GM23338 (cell line): Measurements from ENCODE around the gene SPCS2. TPM values are rescaled to one million over a fixed set of nuclear protein-coding genes. Genes with fewer than 3 reads are reported as not detected.

Source experiments
- ATAC-seq: fragments of 200-7000 bp; cut with Tn5 transposase; 3 replicates; pipeline ENCODE4 v1.9.1; 2020
- DNase-seq: peaks from one replicate; pipeline ENCODE4 v3.0.0-alpha.2; 2015; ENCODE audit warnings: low spot score
- H2AFZ ChIP-seq: fragments of 200-600 bp; sonication (generic); 2 replicates; pipeline ENCODE4 v1.8.0; 2016; ENCODE audit warnings: antibody characterized with exemption, mild to moderate bottlenecking, moderate library complexity
- H3F3A ChIP-seq: fragments of 200-600 bp; sonication (generic); replicated peaks from 2 replicates; pipeline ENCODE4 v1.8.0; 2017; ENCODE audit warnings: antibody characterized with exemption, mixed run types, low read depth
- H3K27ac ChIP-seq: fragments of 200-600 bp; sonication (generic); 2 replicates; pipeline ENCODE4 v1.6.1; 2016; ENCODE audit warnings: low read depth
- H3K27me3 ChIP-seq: fragments of 200-600 bp; sonication (generic); 2 replicates; pipeline ENCODE4 v1.8.0; 2016; ENCODE audit warnings: mild to moderate bottlenecking, mixed run types, moderate library complexity; ENCODE audit not compliant: insufficient read depth
- H3K36me3 ChIP-seq: fragments of 200-600 bp; sonication (generic); 2 replicates; pipeline ENCODE4 v1.8.0; 2016; ENCODE audit warnings: mild to moderate bottlenecking; ENCODE audit not compliant: insufficient read depth
- H3K4me1 ChIP-seq: fragments of 200-600 bp; sonication (generic); 2 replicates; pipeline ENCODE4 v1.8.0; 2016; ENCODE audit warnings: mild to moderate bottlenecking, moderate library complexity; ENCODE audit not compliant: insufficient read depth
- H3K4me2 ChIP-seq: fragments of 200-600 bp; sonication (generic); 2 replicates; pipeline ENCODE4 v1.7.1; 2017; ENCODE audit warnings: mixed run types
- H3K4me3 ChIP-seq: fragments of 200-600 bp; sonication (generic); 2 replicates; pipeline ENCODE4 v1.6.1; 2016; ENCODE audit warnings: mixed run types
- H3K79me2 ChIP-seq: fragments of 200-600 bp; sonication (generic); replicated peaks from 2 replicates; pipeline ENCODE4 v1.8.0; 2017; ENCODE audit warnings: mild to moderate bottlenecking; ENCODE audit not compliant: insufficient read depth
- H3K9me2 ChIP-seq: fragments of 200-600 bp; sonication (generic); 2 replicates; pipeline ENCODE4 v1.8.0; 2017; ENCODE audit not compliant: insufficient read depth
- H4K20me1 ChIP-seq: fragments of 200-600 bp; sonication (generic); replicated peaks from 2 replicates; pipeline ENCODE4 v1.8.0; 2017; ENCODE audit warnings: mild to moderate bottlenecking; ENCODE audit not compliant: insufficient read depth
- H3K27ac Mint-ChIP-seq: 2 replicates; pipeline ENCODE4 v1.8.0; 2020; ENCODE audit warnings: inconsistent platforms, mild to moderate bottlenecking, moderate library complexity, mixed read lengths
- H3K27me3 Mint-ChIP-seq: 3 replicates; pipeline ENCODE4 v1.8.0; 2022; ENCODE audit warnings: low read depth, mild to moderate bottlenecking, moderate library complexity, mixed read lengths, inconsistent platforms; ENCODE audit not compliant: insufficient read depth, poor library complexity
- H3K36me3 Mint-ChIP-seq: 3 replicates; pipeline ENCODE4 v1.8.0; 2021; ENCODE audit warnings: low read depth, mild to moderate bottlenecking, inconsistent platforms, moderate library complexity, mixed read lengths
- H3K4me1 Mint-ChIP-seq: 3 replicates; pipeline ENCODE4 v1.8.0; 2020; ENCODE audit warnings: mild to moderate bottlenecking, inconsistent platforms, mixed read lengths
- H3K4me3 Mint-ChIP-seq: 3 replicates; pipeline ENCODE4 v1.8.0; 2021; ENCODE audit warnings: moderate library complexity, mild to moderate bottlenecking, inconsistent platforms, mixed read lengths
- H3K9me3 Mint-ChIP-seq: 3 replicates; pipeline ENCODE4 v1.8.0; 2020; ENCODE audit warnings: moderate library complexity, mild to moderate bottlenecking, inconsistent platforms, mixed read lengths
- CREB1 ChIP-seq: fragments of 250-450 bp; sonication (Bioruptor Pico); IDR thresholded peaks from 2 replicates; pipeline ENCODE4 v1.5.0; 2020; ENCODE audit warnings: low read depth, mild to moderate bottlenecking, moderate library complexity
- CTCF ChIP-seq, 2 experiments: fragments of 200-600 bp in 1 of 2; sonication (generic) in 1 of 2; conservative IDR thresholded peaks; 2 replicates each; pipeline versions ENCODE4 v1.5.1 to v1.6.1; 2016 to 2017; ENCODE audit warnings: antibody characterized with exemption in 2 of 2, low read depth in 2 of 2, mild to moderate bottlenecking in 2 of 2, moderate library complexity in 1 of 2
- EZH2 ChIP-seq: fragments of 200-600 bp; sonication (generic); IDR thresholded peaks from one replicate; pipeline ENCODE4 v1.8.0; 2017; ENCODE audit warnings: antibody characterized with exemption, mild to moderate bottlenecking, low read depth; ENCODE audit not compliant: unreplicated experiment
- EZH2phosphoT487 ChIP-seq: fragments of 200-600 bp; sonication (generic); IDR thresholded peaks from one replicate; pipeline ENCODE4 v1.8.1; 2018; ENCODE audit warnings: antibody characterized with exemption; ENCODE audit not compliant: unreplicated experiment
- JUNB ChIP-seq: IDR thresholded peaks from one replicate; pipeline ENCODE4 v1.6.1; 2016; ENCODE audit warnings: antibody characterized with exemption; ENCODE audit not compliant: unreplicated experiment
- NANOG ChIP-seq: IDR thresholded peaks from 2 replicates; pipeline ENCODE4 v1.6.1; 2016; ENCODE audit warnings: antibody characterized with exemption, borderline replicate concordance
- POLR2AphosphoS5 ChIP-seq: IDR thresholded peaks from 2 replicates; pipeline ENCODE4 v1.6.1; 2016; ENCODE audit warnings: antibody characterized with exemption, low read depth
- REST ChIP-seq: IDR thresholded peaks from one replicate; pipeline ENCODE4 v1.6.1; 2018; ENCODE audit warnings: antibody characterized with exemption; ENCODE audit not compliant: unreplicated experiment
- STAT1 ChIP-seq: IDR thresholded peaks from one replicate; pipeline ENCODE4 v1.6.1; 2016; ENCODE audit warnings: antibody characterized with exemption; ENCODE audit not compliant: unreplicated experiment
- ZNF114 ChIP-seq: fragments of 250-450 bp; sonication (Bioruptor Pico); IDR thresholded peaks from 2 replicates; pipeline ENCODE4 v1.5.0; 2020; ENCODE audit warnings: mild to moderate bottlenecking, moderate library complexity
- ZNF331 ChIP-seq: fragments of 250-450 bp; sonication (Bioruptor Pico); IDR thresholded peaks from 2 replicates; pipeline ENCODE4 v1.5.0; 2020; ENCODE audit warnings: low read depth, mild to moderate bottlenecking, moderate library complexity
- polyA plus RNA-seq: library from polyadenylated mRNA; unstranded; fragments of >200 nt; fragmentation: Nextera tagmentation; extraction: Ambion mirVana; gene quantifications from 2 replicates; pipeline ENCODE4 v1.2.1, GENCODE V29; 2016
- total RNA-seq: library from RNA; depleted of rRNA; stranded (reverse); fragments of >200 nt; shearing (Covaris generic); gene quantifications from 2 replicates; pipeline ENCODE4 v1.2.3, GENCODE V29; 2014
- TF ChIP-seq, protein P1 (sequence below): fragments of 250-450 bp; sonication (Bioruptor Pico); IDR thresholded peaks from 2 replicates; pipeline ENCODE4 v1.5.0; 2020; ENCODE audit warnings: mild to moderate bottlenecking, moderate library complexity
- TF ChIP-seq, protein P2 (sequence below): IDR thresholded peaks from 2 replicates; pipeline ENCODE4 v1.6.1; 2016; ENCODE audit warnings: antibody characterized with exemption

SPCS2 gene
- total and polyA plus RNA-seq, 2 experiments from 2014 or later, result 115 to 334 TPM

GRCh38 chr11:74936976-74937375 lies 12.1 kb upstream of the SPCS2 start:
- Histone ChIP-seq H3K27ac (no peak overlapping the region), H3K36me3 (no peaks in the 10 kb centered on the region), H3K4me3 (no peak overlapping the region), H4K20me1 (no peaks in the 10 kb centered on the region), H3F3A (no peaks in the 10 kb centered on the region), H3K4me2 (no peak overlapping the region), H3K9me2 (no peaks in the 10 kb centered on the region), H3K4me1 (no peaks in the 10 kb centered on the region), H3K79me2 (no peaks in the 10 kb centered on the region), H3K27me3 (no peaks in the 10 kb centered on the region), H2AFZ (no peak overlapping the region)
- H3K36me3 Mint-ChIP-seq, result no peaks in the 10 kb centered on the region
- no peaks in the 10 kb centered on the region for H3K4me1 Mint-ChIP-seq
- TF ChIP-seq REST, result no peak
- no peak for TF ChIP-seq JUNB
- TF ChIP-seq NANOG, result no peak
- no peak for TF ChIP-seq POLR2AphosphoS5
- TF ChIP-seq, protein P1, sequence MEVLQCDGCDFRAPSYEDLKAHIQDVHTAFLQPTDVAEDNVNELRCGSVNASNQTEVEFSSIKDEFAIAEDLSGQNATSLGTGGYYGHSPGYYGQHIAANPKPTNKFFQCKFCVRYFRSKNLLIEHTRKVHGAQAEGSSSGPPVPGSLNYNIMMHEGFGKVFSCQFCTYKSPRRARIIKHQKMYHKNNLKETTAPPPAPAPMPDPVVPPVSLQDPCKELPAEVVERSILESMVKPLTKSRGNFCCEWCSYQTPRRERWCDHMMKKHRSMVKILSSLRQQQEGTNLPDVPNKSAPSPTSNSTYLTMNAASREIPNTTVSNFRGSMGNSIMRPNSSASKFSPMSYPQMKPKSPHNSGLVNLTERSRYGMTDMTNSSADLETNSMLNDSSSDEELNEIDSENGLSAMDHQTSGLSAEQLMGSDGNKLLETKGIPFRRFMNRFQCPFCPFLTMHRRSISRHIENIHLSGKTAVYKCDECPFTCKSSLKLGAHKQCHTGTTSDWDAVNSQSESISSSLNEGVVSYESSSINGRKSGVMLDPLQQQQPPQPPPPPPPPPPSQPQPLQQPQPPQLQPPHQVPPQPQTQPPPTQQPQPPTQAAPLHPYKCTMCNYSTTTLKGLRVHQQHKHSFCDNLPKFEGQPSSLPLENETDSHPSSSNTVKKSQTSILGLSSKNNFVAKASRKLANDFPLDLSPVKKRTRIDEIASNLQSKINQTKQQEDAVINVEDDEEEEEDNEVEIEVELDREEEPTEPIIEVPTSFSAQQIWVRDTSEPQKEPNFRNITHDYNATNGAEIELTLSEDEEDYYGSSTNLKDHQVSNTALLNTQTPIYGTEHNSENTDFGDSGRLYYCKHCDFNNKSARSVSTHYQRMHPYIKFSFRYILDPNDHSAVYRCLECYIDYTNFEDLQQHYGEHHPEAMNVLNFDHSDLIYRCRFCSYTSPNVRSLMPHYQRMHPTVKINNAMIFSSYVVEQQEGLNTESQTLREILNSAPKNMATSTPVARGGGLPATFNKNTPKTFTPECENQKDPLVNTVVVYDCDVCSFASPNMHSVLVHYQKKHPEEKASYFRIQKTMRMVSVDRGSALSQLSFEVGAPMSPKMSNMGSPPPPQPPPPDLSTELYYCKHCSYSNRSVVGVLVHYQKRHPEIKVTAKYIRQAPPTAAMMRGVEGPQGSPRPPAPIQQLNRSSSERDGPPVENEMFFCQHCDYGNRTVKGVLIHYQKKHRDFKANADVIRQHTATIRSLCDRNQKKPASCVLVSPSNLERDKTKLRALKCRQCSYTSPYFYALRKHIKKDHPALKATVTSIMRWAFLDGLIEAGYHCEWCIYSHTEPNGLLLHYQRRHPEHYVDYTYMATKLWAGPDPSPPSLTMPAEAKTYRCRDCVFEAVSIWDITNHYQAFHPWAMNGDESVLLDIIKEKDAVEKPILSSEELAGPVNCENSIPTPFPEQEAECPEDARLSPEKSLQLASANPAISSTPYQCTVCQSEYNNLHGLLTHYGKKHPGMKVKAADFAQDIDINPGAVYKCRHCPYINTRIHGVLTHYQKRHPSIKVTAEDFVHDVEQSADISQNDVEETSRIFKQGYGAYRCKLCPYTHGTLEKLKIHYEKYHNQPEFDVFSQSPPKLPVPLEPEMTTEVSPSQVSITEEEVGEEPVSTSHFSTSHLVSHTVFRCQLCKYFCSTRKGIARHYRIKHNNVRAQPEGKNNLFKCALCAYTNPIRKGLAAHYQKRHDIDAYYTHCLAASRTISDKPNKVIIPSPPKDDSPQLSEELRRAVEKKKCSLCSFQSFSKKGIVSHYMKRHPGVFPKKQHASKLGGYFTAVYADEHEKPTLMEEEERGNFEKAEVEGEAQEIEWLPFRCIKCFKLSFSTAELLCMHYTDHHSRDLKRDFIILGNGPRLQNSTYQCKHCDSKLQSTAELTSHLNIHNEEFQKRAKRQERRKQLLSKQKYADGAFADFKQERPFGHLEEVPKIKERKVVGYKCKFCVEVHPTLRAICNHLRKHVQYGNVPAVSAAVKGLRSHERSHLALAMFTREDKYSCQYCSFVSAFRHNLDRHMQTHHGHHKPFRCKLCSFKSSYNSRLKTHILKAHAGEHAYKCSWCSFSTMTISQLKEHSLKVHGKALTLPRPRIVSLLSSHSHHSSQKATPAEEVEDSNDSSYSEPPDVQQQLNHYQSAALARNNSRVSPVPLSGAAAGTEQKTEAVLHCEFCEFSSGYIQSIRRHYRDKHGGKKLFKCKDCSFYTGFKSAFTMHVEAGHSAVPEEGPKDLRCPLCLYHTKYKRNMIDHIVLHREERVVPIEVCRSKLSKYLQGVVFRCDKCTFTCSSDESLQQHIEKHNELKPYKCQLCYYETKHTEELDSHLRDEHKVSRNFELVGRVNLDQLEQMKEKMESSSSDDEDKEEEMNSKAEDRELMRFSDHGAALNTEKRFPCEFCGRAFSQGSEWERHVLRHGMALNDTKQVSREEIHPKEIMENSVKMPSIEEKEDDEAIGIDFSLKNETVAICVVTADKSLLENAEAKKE (CRISPR knock-in tag), result no peak
- no peak for TF ChIP-seq EZH2
- TF ChIP-seq ZNF331 (CRISPR knock-in tag), result no peak
- no peak for TF ChIP-seq STAT1
- TF ChIP-seq CTCF (conservative IDR thresholded peaks at IDR 0.05; ENCODE audit: low read depth in 2 of 2), result no peak
- no peak for TF ChIP-seq ZNF114 (CRISPR knock-in tag)
- TF ChIP-seq EZH2phosphoT487, result no peak
- TF ChIP-seq CREB1 (CRISPR knock-in tag), result no peak
- TF ChIP-seq, protein P2, sequence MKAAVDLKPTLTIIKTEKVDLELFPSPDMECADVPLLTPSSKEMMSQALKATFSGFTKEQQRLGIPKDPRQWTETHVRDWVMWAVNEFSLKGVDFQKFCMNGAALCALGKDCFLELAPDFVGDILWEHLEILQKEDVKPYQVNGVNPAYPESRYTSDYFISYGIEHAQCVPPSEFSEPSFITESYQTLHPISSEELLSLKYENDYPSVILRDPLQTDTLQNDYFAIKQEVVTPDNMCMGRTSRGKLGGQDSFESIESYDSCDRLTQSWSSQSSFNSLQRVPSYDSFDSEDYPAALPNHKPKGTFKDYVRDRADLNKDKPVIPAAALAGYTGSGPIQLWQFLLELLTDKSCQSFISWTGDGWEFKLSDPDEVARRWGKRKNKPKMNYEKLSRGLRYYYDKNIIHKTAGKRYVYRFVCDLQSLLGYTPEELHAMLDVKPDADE, result no peak
- no peak overlapping the region for H3K4me3 Mint-ChIP-seq
- H3K9me3 Mint-ChIP-seq, result no peaks in the 10 kb centered on the region
- ATAC-seq, result no peak
- H3K27ac Mint-ChIP-seq, result no peak overlapping the region
- H3K27me3 Mint-ChIP-seq, result peaks cover 1% of the 10 kb centered on the region
- no peak for DNase-seq
